Mucosa of stomach (tissue), 1 donor: Measurements from ENCODE around the gene APLNR.
"Not testable (repeated sequence)": the region's sequence is repeated elsewhere in the genome, so short reads cannot be mapped to it uniquely, and the experiment has no call there.

Source experiments
- H3K27me3 ChIP-seq: one replicate; pipeline ENCODE4 v1.7.0; 2013; ENCODE audit warnings: mild to moderate bottlenecking, low read length; ENCODE audit not compliant: control insufficient read depth, insufficient read depth
- H3K36me3 ChIP-seq: one replicate; pipeline ENCODE4 v1.7.0; 2013; ENCODE audit warnings: low read length; ENCODE audit not compliant: control insufficient read depth, insufficient read depth
- H3K4me1 ChIP-seq: one replicate; pipeline ENCODE4 v1.7.0; 2013; ENCODE audit warnings: mild to moderate bottlenecking, low read length; ENCODE audit not compliant: control insufficient read depth, insufficient read depth
- H3K4me3 ChIP-seq: one replicate; pipeline ENCODE4 v1.7.0; 2013; ENCODE audit warnings: low read length
- H3K9ac ChIP-seq: one replicate; pipeline ENCODE4 v1.7.0; 2013; ENCODE audit warnings: mild to moderate bottlenecking, low read length, moderate library complexity
- H3K9me3 ChIP-seq: one replicate; pipeline ENCODE4 v1.7.0; 2013; ENCODE audit warnings: mild to moderate bottlenecking, low read length, moderate library complexity; ENCODE audit not compliant: control insufficient read depth
- donor health status: Pancreatic carcinoma.

Gene APLNR

GRCh38 chr11:57237204-57237681, at the start of gene APLNR:
Gene APLNR (minus strand): TSS chr11:57237250. CDS start chr11:57237004, 246 bp downstream.
- no peaks in the 10 kb centered on the region for H3K9me3 ChIP-seq
- peaks cover under 1% of the 10 kb centered on the region for H3K27me3 ChIP-seq
- H3K4me3 ChIP-seq = no peak within 1 kb of the TSS
- no peak within 1 kb of the TSS for H3K9ac ChIP-seq
- peaks cover 5% of the 10 kb centered on the region for H3K4me1 ChIP-seq
- no peaks in the 10 kb centered on the region for H3K36me3 ChIP-seq

- Histone ChIP-seq H3K9me3 (no peaks in the 10 kb centered on the region), H3K27me3 (no peaks in the 10 kb centered on the region), H3K4me1 (peaks cover 11% of the 10 kb centered on the region), H3K9ac (no peak overlapping the region), H3K4me3 (no peak overlapping the region), H3K36me3 (no peaks in the 10 kb centered on the region)
Observed at GRCh38 chr11:57283231-57283990, 46.4 kb upstream of the APLNR start.

DNA sequence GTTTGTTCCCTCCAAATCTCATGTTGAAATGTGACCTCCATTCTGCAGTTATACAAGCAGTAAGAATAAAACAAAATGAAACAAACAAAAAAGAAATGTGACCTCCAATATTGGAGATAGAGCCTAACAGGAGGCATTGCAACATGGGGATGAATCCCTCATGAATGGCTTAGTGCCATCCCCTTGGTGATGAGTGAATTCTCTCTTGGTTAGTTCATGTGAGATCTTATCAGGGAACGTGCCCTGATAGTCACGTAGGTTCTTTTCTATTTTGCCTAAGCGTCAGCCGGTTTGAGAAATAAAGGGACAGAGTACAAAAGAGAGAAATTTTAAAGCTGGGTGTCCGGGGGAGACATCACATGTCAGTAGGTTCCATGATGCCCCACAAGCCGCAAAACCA, 44.5 kb upstream of the APLNR start:
- H3K9me3 ChIP-seq, H3K9ac ChIP-seq, H3K4me3 ChIP-seq, H3K27me3 ChIP-seq, H3K36me3 ChIP-seq: not testable (repeated sequence)
- peaks cover 24% of the 10 kb centered on the region for H3K4me1 ChIP-seq

- Histone ChIP-seq H3K36me3 (no peaks in the 10 kb centered on the region), H3K4me3 (no peak overlapping the region), H3K4me1 (peaks cover 23% of the 10 kb centered on the region), H3K9ac (no peak overlapping the region), H3K27me3 (no peaks in the 10 kb centered on the region), H3K9me3 (no peaks in the 10 kb centered on the region)
Observed at GRCh38 chr11:57279116-57279515, 42.1 kb upstream of the APLNR start.

- no peaks in the 10 kb centered on the region for H3K9me3 ChIP-seq
- H3K36me3 ChIP-seq = no peaks in the 10 kb centered on the region
- H3K9ac ChIP-seq = no peak overlapping the region
- H3K4me1 ChIP-seq = peaks cover 19% of the 10 kb centered on the region
- no peaks in the 10 kb centered on the region for H3K27me3 ChIP-seq
- H3K4me3 ChIP-seq = no peak overlapping the region
Observed at GRCh38 chr11:57278721-57279095, 41.7 kb upstream of the APLNR start.

DNA sequence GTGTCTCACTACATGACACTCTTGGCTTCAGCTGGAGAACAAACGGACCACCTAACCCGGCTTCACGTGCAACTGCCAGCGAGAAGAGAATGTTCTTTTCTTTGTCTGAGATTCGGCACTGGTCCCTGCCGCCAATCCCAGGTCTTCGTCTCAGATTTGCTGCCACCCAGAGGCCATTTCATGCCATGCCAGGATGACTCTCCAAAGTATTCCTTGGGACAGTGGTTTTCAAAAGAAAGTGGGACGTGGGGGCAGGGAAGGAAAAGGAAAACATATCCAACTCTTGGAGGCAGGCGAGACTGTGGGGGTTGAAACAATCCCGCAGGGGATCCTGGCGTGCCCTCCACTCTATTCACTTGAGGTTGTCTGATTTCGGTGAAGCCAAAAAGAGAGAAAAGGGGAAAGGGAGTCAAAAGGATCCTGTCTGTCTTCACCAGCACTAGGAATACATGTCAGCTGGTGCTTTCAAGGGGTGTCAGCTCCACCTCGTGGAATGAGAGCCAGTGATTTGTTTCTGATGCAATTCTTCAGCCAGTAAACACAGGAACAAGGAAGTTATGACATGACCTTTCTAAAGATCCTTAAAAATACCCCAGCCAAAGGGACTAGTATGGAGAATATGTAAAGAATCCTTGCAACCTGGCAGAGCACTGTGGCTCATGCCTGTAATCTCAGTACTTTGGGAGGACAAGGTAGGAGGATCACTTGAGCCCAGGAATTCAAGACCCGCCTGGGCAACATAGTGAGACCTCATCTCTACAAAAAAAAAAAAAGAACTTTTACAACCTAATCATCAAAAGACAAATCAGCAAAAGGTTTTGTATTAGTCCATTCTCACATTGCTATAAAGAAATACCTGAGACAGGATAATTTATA, 41.0 kb upstream of the APLNR start:
- H3K27me3 ChIP-seq = no peaks in the 10 kb centered on the region
- no peaks in the 10 kb centered on the region for H3K9me3 ChIP-seq
- no peak overlapping the region for H3K9ac ChIP-seq
- H3K36me3 ChIP-seq = no peaks in the 10 kb centered on the region
- H3K4me1 ChIP-seq = peaks cover 15% of the 10 kb centered on the region
- no peak overlapping the region for H3K4me3 ChIP-seq

DNA sequence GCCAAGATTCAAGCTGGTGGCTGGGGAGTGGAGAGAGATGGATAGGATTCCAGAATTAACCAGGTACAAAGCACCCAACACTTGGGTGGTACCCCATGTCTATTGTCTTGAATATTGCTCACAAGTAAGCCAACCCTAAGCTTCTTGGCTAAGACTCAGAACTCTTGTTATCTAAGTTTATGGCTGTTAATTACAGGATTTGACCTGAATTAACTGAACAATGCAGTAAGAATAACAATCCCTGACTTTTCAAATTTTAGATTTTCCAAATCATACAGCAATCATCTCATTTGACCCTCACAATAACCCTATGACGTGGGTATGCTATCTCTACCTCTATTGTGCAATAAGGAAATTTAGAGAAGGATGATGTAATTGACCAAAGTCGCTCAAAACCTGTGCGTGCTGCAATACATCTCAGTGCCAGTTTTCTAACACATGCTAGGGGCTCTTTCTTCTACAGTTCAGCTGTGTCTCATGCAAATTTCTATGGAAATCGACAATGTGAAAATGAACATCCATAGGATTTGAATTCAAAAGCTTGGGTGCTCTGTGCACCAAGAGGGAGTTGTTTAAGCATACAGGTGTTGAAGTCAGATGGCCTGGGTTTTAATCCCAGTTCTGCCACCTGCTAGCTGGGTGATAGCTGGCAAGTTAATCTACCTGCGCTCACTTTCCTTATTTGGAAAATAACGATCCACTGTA, 40.1 kb upstream of the APLNR start:
- H3K4me3 ChIP-seq = no peak overlapping the region
- no peaks in the 10 kb centered on the region for H3K36me3 ChIP-seq
- no peak overlapping the region for H3K9ac ChIP-seq
- no peaks in the 10 kb centered on the region for H3K27me3 ChIP-seq
- H3K4me1 ChIP-seq = peaks cover 15% of the 10 kb centered on the region
- H3K9me3 ChIP-seq = no peaks in the 10 kb centered on the region

GRCh38 chr11:57276169-57276970, 39.3 kb upstream of the APLNR start:
- Histone ChIP-seq H3K27me3 (no peaks in the 10 kb centered on the region), H3K9ac (no peak overlapping the region), H3K4me3 (no peak overlapping the region), H3K4me1 (peaks cover 15% of the 10 kb centered on the region), H3K9me3 (no peaks in the 10 kb centered on the region), H3K36me3 (no peaks in the 10 kb centered on the region)

GRCh38 chr11:57275582-57275981, 38.5 kb upstream of the APLNR start:
- Histone ChIP-seq H3K27me3 (no peaks in the 10 kb centered on the region), H3K9ac (no peak overlapping the region), H3K9me3 (no peaks in the 10 kb centered on the region), H3K4me1 (peaks cover 15% of the 10 kb centered on the region), H3K36me3 (no peaks in the 10 kb centered on the region), H3K4me3 (no peak overlapping the region)

GRCh38 chr11:57274904-57275498, 38.0 kb upstream of the APLNR start:
- Histone ChIP-seq H3K9ac (no peak overlapping the region), H3K4me1 (peaks cover 15% of the 10 kb centered on the region), H3K27me3 (no peaks in the 10 kb centered on the region), H3K36me3 (no peaks in the 10 kb centered on the region), H3K4me3 (no peak overlapping the region), H3K9me3 (no peaks in the 10 kb centered on the region)

- Histone ChIP-seq H3K9ac (no peak overlapping the region), H3K4me3 (no peak overlapping the region), H3K4me1 (peaks cover 15% of the 10 kb centered on the region), H3K9me3 (no peaks in the 10 kb centered on the region), H3K36me3 (no peaks in the 10 kb centered on the region), H3K27me3 (no peaks in the 10 kb centered on the region)
Observed at GRCh38 chr11:57273448-57274058, 36.5 kb upstream of the APLNR start.
